Spinal cord (tissue), 10 donors: ENCODE measurements around the gene MGST3. TPM values are rescaled to one million over a fixed set of nuclear protein-coding genes. Genes with fewer than 3 reads are reported as not detected.
"Not testable (repeated sequence)": the region's sequence is repeated elsewhere in the genome, so short reads cannot be mapped to it uniquely, and the experiment has no call there.

Experiments
- DNase-seq, 6 donors: peaks; one replicate each; pipeline versions ENCODE4 v3.0.0 to v3.0.0-alpha.2; 2013 to 2015; ENCODE audit warnings: low spot score in 6 of 6, low read depth in 4 of 6
- H3K27ac ChIP-seq: one replicate; pipeline ENCODE4 v1.5.1; 2013; ENCODE audit warnings: low read depth, low read length, control low read depth
- H3K27me3 ChIP-seq: one replicate; pipeline ENCODE4 v1.6.1; 2013; ENCODE audit warnings: low read length; ENCODE audit not compliant: control insufficient read depth, insufficient read depth
- H3K36me3 ChIP-seq: one replicate; pipeline ENCODE4 v1.6.1; 2013; ENCODE audit warnings: low read length; ENCODE audit not compliant: control insufficient read depth, insufficient read depth
- H3K4me1 ChIP-seq: one replicate; pipeline ENCODE4 v1.6.1; 2013; ENCODE audit warnings: low read length; ENCODE audit not compliant: control insufficient read depth, insufficient read depth
- H3K4me3 ChIP-seq: one replicate; pipeline ENCODE4 v1.5.1; 2013; ENCODE audit warnings: low read depth, low read length, control low read depth
- H3K9me3 ChIP-seq: one replicate; pipeline ENCODE4 v1.6.1; 2013; ENCODE audit warnings: low read length; ENCODE audit not compliant: control insufficient read depth, insufficient read depth
- WGBS: methylation state at CpG from one replicate; pipeline ENCODE4 v1.1.5; 2013; ENCODE audit warnings: missing lambda C conversion rate; ENCODE audit not compliant: insufficient coverage; 5-methylcytosine and 5-hydroxymethylcytosine counted together
- polyA plus RNA-seq, 2 donors: library from polyadenylated mRNA; unstranded; fragments of 120-200 nt; gene quantifications; one replicate each; pipeline ENCODE4 v1.2.1, GENCODE V29; 2013; ENCODE audit not compliant: insufficient read length in 2 of 2
- total RNA-seq, 2 donors: library from RNA; depleted of rRNA in 1 of 2; stranded (reverse); fragments of 120-200 nt in 1 of 2; fragments of >200 nt in 1 of 2; gene quantifications; one replicate each; pipeline versions ENCODE4 v1.2.3 to v1.2.4, GENCODE V29; 2013 to 2014
- donor health status: healthy.

MGST3 gene
- total and polyA plus RNA-seq, 4 donors, result 172 to 282 (median 242) TPM

DNA sequence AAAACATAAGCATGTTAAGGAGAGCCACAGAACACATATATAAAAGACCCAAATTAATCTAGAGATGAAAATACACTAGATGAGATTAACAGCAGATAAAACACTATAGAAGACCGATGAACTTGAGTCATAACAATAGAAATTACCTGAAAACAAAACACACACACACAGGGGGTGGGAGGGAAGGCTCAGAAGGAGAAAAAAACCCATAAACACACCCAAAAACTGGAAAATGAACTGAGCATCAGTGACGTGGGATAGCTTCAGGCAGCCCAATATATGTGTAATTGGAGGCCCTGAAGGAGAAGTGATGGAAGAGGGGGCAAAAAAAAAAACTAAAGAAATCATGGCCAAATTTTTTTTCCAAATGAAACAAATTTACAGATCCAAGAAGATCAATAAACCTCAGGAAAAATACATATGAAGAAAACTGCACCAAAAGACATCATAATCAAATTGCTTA is 56.0 kb downstream of the MGST3 start:
- H3K36me3 ChIP-seq, result peaks cover 16% of the 10 kb centered on the region
- no peak for DNase-seq
- WGBS, result no CpG with 5 or more reads among the region's 2 CpGs
- H3K27ac ChIP-seq, result no peak overlapping the region
- no peaks in the 10 kb centered on the region for H3K9me3 ChIP-seq
- H3K4me1 ChIP-seq, result no peaks in the 10 kb centered on the region
- H3K4me3 ChIP-seq, result no peak overlapping the region
- H3K27me3 ChIP-seq, result no peaks in the 10 kb centered on the region

DNA sequence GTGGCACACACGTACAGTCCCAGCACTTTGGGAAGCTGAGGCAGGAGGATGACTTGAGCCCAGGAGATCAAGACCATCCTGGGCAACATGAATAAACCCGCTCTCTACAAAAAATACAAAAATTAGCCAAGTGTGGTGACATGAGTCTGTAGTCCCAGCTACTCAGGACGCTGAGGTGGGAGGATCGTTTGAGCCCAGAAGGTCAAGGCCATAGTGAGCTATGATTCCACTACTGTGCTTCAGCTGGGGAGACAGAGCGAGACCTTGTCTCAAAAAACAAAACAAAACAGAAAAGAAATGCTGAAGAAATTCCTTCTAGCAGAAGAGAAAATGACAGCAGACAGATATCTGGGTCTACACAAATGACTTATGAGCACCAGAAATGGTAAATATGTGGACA is 57.0 kb downstream of the MGST3 start:
- Histone ChIP-seq H3K4me3 (no peak overlapping the region), H3K27ac (no peak overlapping the region), H3K27me3 (no peaks in the 10 kb centered on the region), H3K36me3 (peaks cover 12% of the 10 kb centered on the region), H3K4me1 (no peaks in the 10 kb centered on the region), H3K9me3 (no peaks in the 10 kb centered on the region)
- DNase-seq, result no peak
- WGBS, result 92% methylated on average over 2 of the region's 5 CpGs

- Histone ChIP-seq H3K27me3 (no peaks in the 10 kb centered on the region), H3K4me1 (peaks cover 9% of the 10 kb centered on the region), H3K36me3 (no peaks in the 10 kb centered on the region), H3K9me3 (no peaks in the 10 kb centered on the region), H3K27ac (no peak overlapping the region), H3K4me3 (no peak overlapping the region)
- DNase-seq, result peak in 1 of 6 donors; percentile 83
- no CpG with 5 or more reads among the region's 7 CpGs for WGBS
Measured at GRCh38 chr1:165695031-165695430, 64.0 kb downstream of the MGST3 start.

DNA sequence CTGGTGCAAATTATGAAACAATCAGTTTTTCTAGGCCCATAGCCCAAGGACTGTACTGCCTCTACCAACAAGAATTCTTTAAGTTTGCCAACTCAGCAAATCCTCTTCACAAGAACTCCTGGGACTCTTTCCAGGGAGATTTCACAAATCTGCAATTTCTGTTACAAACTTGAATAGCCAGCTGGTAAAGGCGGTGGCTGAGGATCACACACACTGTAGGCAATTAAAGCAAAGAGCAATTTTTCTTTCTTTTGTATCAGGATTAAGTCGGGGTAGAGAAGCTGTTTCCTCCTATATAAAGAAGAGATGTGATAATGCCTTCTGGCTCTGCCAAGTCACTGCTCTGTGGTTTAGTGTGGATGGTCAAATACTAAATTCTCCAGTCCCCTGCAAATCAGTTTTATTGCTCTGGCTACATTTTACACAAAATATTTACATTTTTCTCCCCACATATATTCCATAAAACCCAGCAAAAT is 65.6 kb downstream of the MGST3 start:
- Histone ChIP-seq H3K27ac (peak overlapping the region; percentile 97), H3K36me3 (no peaks in the 10 kb centered on the region), H3K27me3 (no peaks in the 10 kb centered on the region), H3K4me1 (peaks cover 9% of the 10 kb centered on the region), H3K4me3 (peak overlapping the region; percentile 86), H3K9me3 (no peaks in the 10 kb centered on the region)
- no CpG with 5 or more reads among the region's 2 CpGs for WGBS
- DNase-seq, result peak in 4 of 6 donors; percentile 28 to 95 (median 58)

GRCh38 chr1:165697491-165697880 is 66.5 kb downstream of the MGST3 start:
- DNase-seq, result peak in 3 of 6 donors; percentile 3 to 21 (median 4)
- Histone ChIP-seq H3K27me3 (no peaks in the 10 kb centered on the region), H3K36me3 (no peaks in the 10 kb centered on the region), H3K9me3 (no peaks in the 10 kb centered on the region), H3K4me1 (peaks cover 9% of the 10 kb centered on the region), H3K27ac (peak overlapping the region; percentile 97), H3K4me3 (peak overlapping the region; percentile 86)
- WGBS, result no CpG with 5 or more reads among the region's 8 CpGs

DNA sequence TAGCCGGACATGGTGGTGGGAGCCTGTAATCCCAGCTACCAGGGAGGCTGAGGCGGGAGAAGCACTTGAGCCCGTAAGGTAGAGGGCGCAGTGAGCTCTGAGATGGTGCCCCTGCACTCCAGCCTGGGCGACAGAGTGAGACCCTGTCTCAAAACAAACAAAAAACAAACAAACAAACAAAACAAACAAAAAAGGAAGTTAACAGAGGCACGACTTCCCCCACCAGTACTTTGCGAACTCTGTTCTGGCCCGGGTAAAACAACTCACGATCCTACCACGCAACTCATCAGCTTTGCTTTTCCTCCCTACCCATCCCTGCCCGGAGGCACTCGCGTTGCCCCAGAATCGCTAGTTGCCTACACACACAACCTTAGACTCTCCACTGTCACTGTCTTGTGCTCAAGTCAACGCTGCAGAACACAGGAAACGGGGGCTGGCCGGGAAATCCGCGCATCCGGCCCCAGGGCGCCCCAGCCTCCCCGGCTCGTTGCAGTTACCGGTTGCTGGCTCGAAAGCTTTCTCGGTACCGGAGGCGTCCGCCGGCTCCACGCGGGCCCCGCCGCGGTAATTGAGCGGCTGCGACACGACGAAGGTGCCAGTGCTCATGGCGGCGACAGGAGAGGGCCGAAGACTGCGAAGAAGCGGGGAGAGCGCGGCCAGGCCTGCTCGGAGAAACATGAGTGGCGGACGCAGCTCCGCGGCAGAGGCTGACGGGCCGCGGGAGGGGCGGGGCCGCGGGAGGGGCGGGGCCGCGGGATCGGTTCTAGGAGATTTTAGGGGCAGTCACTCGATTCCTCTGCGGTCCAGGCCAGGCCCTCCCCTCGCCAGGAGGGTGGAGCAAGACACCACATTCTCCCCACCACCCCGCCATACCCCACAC is 67.1 kb downstream of the MGST3 start, which contains the start of gene ALDH9A1:
TSS of gene ALDH9A1 (minus strand) at position 682 of the 880 bp plus-strand sequence. CDS start at position 678, 4 bp downstream.
- Histone ChIP-seq H3K27me3 (no peaks in the 10 kb centered on the region), H3K4me1 (peaks cover 9% of the 10 kb centered on the region), H3K9me3 (no peaks in the 10 kb centered on the region), H3K27ac (peak within 1 kb of the TSS; percentile 97), H3K36me3 (no peaks in the 10 kb centered on the region), H3K4me3 (peak within 1 kb of the TSS; percentile 86)
- 0% methylated on average over 64 of the region's 65 CpGs for WGBS
- DNase-seq, result peak; percentile 65 to 95 (median 74)

GRCh38 chr1:165698761-165699052 is 67.7 kb downstream of the MGST3 start:
- peak in 1 of 6 donors; percentile 57 for DNase-seq
- peaks cover 9% of the 10 kb centered on the region for H3K4me1 ChIP-seq
- no peaks in the 10 kb centered on the region for H3K9me3 ChIP-seq
- 0% methylated on average over 2 of the region's 7 CpGs for WGBS
- H3K36me3 ChIP-seq, result no peaks in the 10 kb centered on the region
- peak overlapping the region; percentile 97 for H3K27ac ChIP-seq
- H3K27me3 ChIP-seq, result no peaks in the 10 kb centered on the region
- peak overlapping the region; percentile 86 for H3K4me3 ChIP-seq

DNA sequence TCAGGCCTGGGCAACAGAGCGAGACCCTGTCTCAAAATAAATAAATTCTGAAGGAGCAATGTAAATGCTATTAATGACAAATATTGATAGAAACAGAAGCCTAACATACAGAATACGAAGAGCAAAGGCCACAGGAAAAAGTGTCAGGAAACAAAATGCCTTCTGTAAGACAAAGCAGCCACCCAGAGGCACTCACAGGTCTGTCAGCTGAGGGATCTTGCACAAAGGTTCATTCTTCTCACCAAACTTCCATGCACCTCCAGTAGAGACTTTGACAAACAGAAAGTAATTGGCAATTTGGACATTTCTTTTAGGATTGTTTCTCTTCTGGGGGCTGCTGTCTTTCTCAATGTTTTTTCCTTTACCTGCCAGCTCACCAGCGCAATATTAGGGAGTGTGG is 68.5 kb downstream of the MGST3 start:
- H3K4me1 ChIP-seq, result peaks cover 9% of the 10 kb centered on the region
- no peaks in the 10 kb centered on the region for H3K36me3 ChIP-seq
- no peaks in the 10 kb centered on the region for H3K9me3 ChIP-seq
- no CpG with 5 or more reads among the region's 3 CpGs for WGBS
- H3K27me3 ChIP-seq, result no peaks in the 10 kb centered on the region
- no peak overlapping the region for H3K4me3 ChIP-seq
- H3K27ac ChIP-seq, result no peak overlapping the region
- DNase-seq, result no peak

DNA sequence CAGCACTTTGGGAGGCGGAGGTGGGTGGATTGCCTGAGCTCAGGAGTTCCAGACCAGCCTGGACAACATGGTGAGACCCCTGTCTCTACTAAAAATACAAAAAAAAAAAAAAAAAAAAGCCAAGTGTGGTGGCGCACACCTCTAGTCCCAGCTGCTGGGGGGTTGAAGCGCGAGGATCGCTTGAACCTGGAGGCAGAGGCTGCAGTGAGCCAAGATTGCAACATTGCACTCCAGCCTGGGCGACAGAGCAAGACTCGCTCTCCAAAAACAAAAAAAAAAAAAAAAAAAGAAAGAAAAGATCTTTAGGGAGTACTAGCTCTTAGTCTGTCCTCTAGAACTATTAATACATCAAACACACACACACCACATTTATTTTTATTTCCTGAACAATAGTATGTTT is 70.9 kb downstream of the MGST3 start:
- not testable (repeated sequence) for H3K36me3 ChIP-seq, H3K4me1 ChIP-seq, DNase-seq, H3K27ac ChIP-seq, H3K9me3 ChIP-seq, H3K4me3 ChIP-seq, H3K27me3 ChIP-seq
- WGBS, result no CpG with 5 or more reads among the region's 7 CpGs

DNA sequence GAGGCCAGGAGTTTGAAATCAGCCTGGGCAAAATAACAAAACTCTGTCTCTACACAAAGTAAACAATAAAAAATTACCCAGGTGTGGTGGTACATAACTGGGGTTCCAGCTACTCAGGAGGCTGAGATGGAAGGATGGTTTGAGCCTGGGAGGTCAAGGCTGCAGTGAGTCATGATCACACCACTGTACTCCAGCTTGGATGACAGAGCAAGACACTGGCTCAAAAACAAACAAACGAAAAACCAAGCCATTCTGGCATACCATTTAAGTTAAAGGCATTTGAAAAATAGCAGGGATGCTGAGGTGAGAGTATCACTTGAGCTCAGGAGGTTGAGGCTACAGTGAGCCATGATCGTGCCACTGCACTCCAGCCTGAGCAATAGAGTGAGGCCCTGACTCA is 72.6 kb downstream of the MGST3 start:
- no peaks in the 10 kb centered on the region for H3K9me3 ChIP-seq
- no peaks in the 10 kb centered on the region for H3K36me3 ChIP-seq
- no peaks in the 10 kb centered on the region for H3K27me3 ChIP-seq
- DNase-seq, result no peak
- H3K4me1 ChIP-seq, result peaks cover 5% of the 10 kb centered on the region
- WGBS, result no CpG with 5 or more reads among the region's 2 CpGs
- no peak overlapping the region for H3K27ac ChIP-seq
- no peak overlapping the region for H3K4me3 ChIP-seq
